Adrenal gland (tissue), 12 donors: ENCODE measurements around the gene GPATCH8. TPM values are rescaled to one million over a fixed set of nuclear protein-coding genes. Genes with fewer than 3 reads are reported as not detected.

Experiments
- DNase-seq, 7 donors: peaks; one replicate each; pipeline ENCODE4 v3.0.0-alpha.2; 2019 to 2020
- H3K27ac ChIP-seq, 5 donors: fragments of 200-600 bp; sonication (generic) in 4 of 5; 1 replicate in 3 of 5; 2 replicates in 2 of 5; pipeline versions ENCODE4 v1.5.1 to v1.8.0; 2016 to 2020; ENCODE audit warnings: mild to moderate bottlenecking in 1 of 5
- H3K27me3 ChIP-seq: fragments of 200-600 bp; 2 replicates; pipeline ENCODE4 v1.8.0; 2021
- H3K36me3 ChIP-seq, 2 donors: fragments of 200-600 bp; replicated peaks in 1 of 2; 1 replicate in 1 of 2; 2 replicates in 1 of 2; pipeline versions ENCODE4 v1.5.1 to v1.8.0; 2018 to 2022
- H3K4me1 ChIP-seq, 2 donors: fragments of 200-600 bp; replicated peaks in 1 of 2; 1 replicate in 1 of 2; 2 replicates in 1 of 2; pipeline versions ENCODE4 v1.5.1 to v1.8.0; 2018 to 2021
- H3K4me3 ChIP-seq, 4 donors: fragments of 200-600 bp; sonication (generic) in 3 of 4; one replicate each; pipeline ENCODE4 v1.5.1; 2016 to 2018
- H3K9me3 ChIP-seq, 3 donors: fragments of 200-600 bp; sonication (generic) in 1 of 3; replicated peaks in 1 of 3; 1 replicate in 2 of 3; 2 replicates in 1 of 3; pipeline versions ENCODE4 v1.5.1 to v1.8.0; 2016 to 2021
- CTCF ChIP-seq, 6 experiments: fragments of 450-650 bp in 4 of 6; fragments of 200-600 bp in 2 of 6; sonication (generic) in 1 of 6; IDR thresholded peaks; 1 replicate in 5 of 6; 2 replicates in 1 of 6; pipeline versions ENCODE4 v1.5.1 to v1.8.0; 2016 to 2021; ENCODE audit warnings: antibody characterized with exemption in 6 of 6, mild to moderate bottlenecking in 2 of 6, moderate library complexity in 1 of 6
- POLR2A ChIP-seq, 2 donors: fragments of 450-650 bp; IDR thresholded peaks; one replicate each; pipeline ENCODE4 v1.6.1; 2017; ENCODE audit warnings: antibody characterized with exemption in 2 of 2, mild to moderate bottlenecking in 2 of 2, moderate library complexity in 1 of 2
- WGBS, 4 donors: extraction: QIAGEN DNeasy Blood & Tissue Kit in 2 of 4; methylation state at CpG; one replicate each; pipeline versions ENCODE4 v1.1.5 to v1.1.7; 2013 to 2017; 5-methylcytosine and 5-hydroxymethylcytosine counted together
- intact Hi-C, 2 donors: fragments of 100-400 bp; cut with DNase I; formaldehyde crosslinking; loops; one replicate each; pipeline versions ENCODE4 v1.14.1 to v1.15.0; 2022 to 2023
- polyA plus RNA-seq, 3 donors: library from polyadenylated mRNA; stranded (reverse); fragments of 200-250 nt in 2 of 3; fragments of 350-450 nt in 1 of 3; fragmentation: Illumina TruSeq in 1 of 3; extraction: RNeasy Lipid Tissue Mini Kit (QIAGEN cat#74804) in 1 of 3; gene quantifications; one replicate each; pipeline ENCODE4 v1.2.3, GENCODE V29; 2013 to 2014
- total RNA-seq, 9 donors: library from RNA; depleted of rRNA in 4 of 9; stranded (reverse); fragments of >200 nt in 4 of 9; fragments of 120-200 nt in 1 of 9; fragmentation: NEBNext Ultra II Directional in 1 of 9; extraction: Animal tissue kit (Norgen Biotek cat#: 25700) in 1 of 9; gene quantifications; one replicate each; pipeline versions ENCODE4 v1.1.0 to v1.2.4, GENCODE V29; 2013 to 2023
- donor health status: healthy with polysubstance abuse.
- donor health status: Bipolar disorder and iron deficiency.
- donor health status: DM: yes; HTN: yes; CAD: no.
- donor health status: DM: no; HTN: no; CAD: no.
- donor health status: DM: no; HTN: no; CAD: no.
- donor health status: DM: yes; HTN: yes; CAD: no.

Gene GPATCH8
- total and polyA plus RNA-seq, 12 donors, result 7.2 to 33.6 (median 28.8) TPM

- no peak overlapping the region for H3K27ac ChIP-seq
- H3K4me3 ChIP-seq, result no peak overlapping the region
- H3K9me3 ChIP-seq, result no peaks in the 10 kb centered on the region
- intact Hi-C loops, result no loop called here
- no peak for TF ChIP-seq POLR2A (IDR thresholded peaks at IDR 0.05)
- TF ChIP-seq CTCF (IDR thresholded peaks at IDR 0.05), result no peak
- no peak for DNase-seq
- WGBS, 4 donors, result 69 to 75% (median 73%) methylated on average over 1 of the region's 1 CpG
- H3K36me3 ChIP-seq, result no peaks in the 10 kb centered on the region
- no peaks in the 10 kb centered on the region for H3K4me1 ChIP-seq
- no peaks in the 10 kb centered on the region for H3K27me3 ChIP-seq
Measured at GRCh38 chr17:44448412-44448811, 54.8 kb downstream of the GPATCH8 start.

GRCh38 chr17:44444735-44445105, 58.5 kb downstream of the GPATCH8 start:
- DNase-seq, result no peak
- TF ChIP-seq CTCF (IDR thresholded peaks at IDR 0.05), result no peak
- no peak for TF ChIP-seq POLR2A (IDR thresholded peaks at IDR 0.05)
- H3K4me1 ChIP-seq, result no peaks in the 10 kb centered on the region
- no peak overlapping the region for H3K4me3 ChIP-seq
- intact Hi-C loops, result no loop called here
- WGBS, 4 donors, result 96 to 100% (median 97%) methylated on average over 6 of the region's 6 CpGs
- H3K9me3 ChIP-seq, result no peaks in the 10 kb centered on the region
- H3K27ac ChIP-seq, result no peak overlapping the region
- no peaks in the 10 kb centered on the region for H3K36me3 ChIP-seq
- H3K27me3 ChIP-seq, result no peaks in the 10 kb centered on the region

GRCh38 chr17:44442806-44443205, 60.4 kb downstream of the GPATCH8 start:
- no peaks in the 10 kb centered on the region for H3K27me3 ChIP-seq
- H3K27ac ChIP-seq, result no peak overlapping the region
- intact Hi-C loops, result no loop called here
- peaks cover 0 to 10% of the 10 kb centered on the region in 2 donors for H3K4me1 ChIP-seq
- no peaks in the 10 kb centered on the region for H3K9me3 ChIP-seq
- TF ChIP-seq CTCF (IDR thresholded peaks at IDR 0.05) (no peak), POLR2A (IDR thresholded peaks at IDR 0.05) (no peak)
- 91 to 98% (median 96%) methylated on average over 3 of the region's 3 CpGs for WGBS, 4 donors
- no peak overlapping the region for H3K4me3 ChIP-seq
- H3K36me3 ChIP-seq, result no peaks in the 10 kb centered on the region
- DNase-seq, result no peak

GRCh38 chr17:44439168-44439567, 64.0 kb downstream of the GPATCH8 start:
- H3K27me3 ChIP-seq, result no peaks in the 10 kb centered on the region
- no peak overlapping the region for H3K4me3 ChIP-seq
- H3K9me3 ChIP-seq, result no peaks in the 10 kb centered on the region
- H3K36me3 ChIP-seq, result peaks cover 0 to 10% of the 10 kb centered on the region in 2 donors
- DNase-seq, result no peak
- no peak overlapping the region for H3K27ac ChIP-seq
- intact Hi-C loops, result no loop called here
- TF ChIP-seq POLR2A (IDR thresholded peaks at IDR 0.05), result no peak
- TF ChIP-seq CTCF (IDR thresholded peaks at IDR 0.05), result no peak
- H3K4me1 ChIP-seq, result peaks cover 0 to 10% of the 10 kb centered on the region in 2 donors
- WGBS, 4 donors, result 51 to 70% (median 58%) methylated on average over 3 of the region's 3 CpGs
